Measurements from ENCODE around the gene LIMK2. TPM values are rescaled to one million over a fixed set of nuclear protein-coding genes. Genes with fewer than 3 reads are reported as not detected.
"Not testable (repeated sequence)": the region's sequence is repeated elsewhere in the genome, so short reads cannot be mapped to it uniquely, and the experiment has no call there.

The LIMK2 gene
- total RNA-seq, 2 experiments from 2014 or later, result 31.8 to 34.4 TPM

GRCh38 chr22:31211482-31211861 is 626 bp upstream of the LIMK2 start:
- peaks cover 49% of the 10 kb centered on the region for H3K4me1 Mint-ChIP-seq

GRCh38 chr22:31212783-31213629 is 908 bp downstream of the LIMK2 start:
- Mint-ChIP-seq H3K27ac (peak overlapping the region; percentile 80), H3K4me1 (peaks cover 47% of the 10 kb centered on the region), H3K27me3 (no peaks in the 10 kb centered on the region), H3K9me3 (ENCODE audit: low read depth) (no peaks in the 10 kb centered on the region), H3K4me3 (peak overlapping the region; percentile 85), H3K36me3 (ENCODE audit: low read depth) (peaks cover 11% of the 10 kb centered on the region)
- ChIA-PET POLR2A (interaction anchor here (0.6 to 1.5 kb wide), 8 partner anchors 13 to 964 kb away, joined by 3 to 4 read pairs (median 3); partner anchors contain the start of genes PIK3IP1 and RNF185), CTCF (interaction anchor here (0.6 to 6.1 kb wide), 17 partner anchors 10 to 579 kb away, joined by 3 to 39 read pairs (median 4); partner anchors contain the start of genes PIK3IP1 and SELENOM)
- ATAC-seq (no peak), DNase-seq (no peak)
- intact Hi-C loops (cut with DNase I, micrococcal nuclease), result loop anchor here (1.0 to 5.0 kb wide), 16 partner anchors 53 to 542 kb away; partner anchors contain the start of genes SELENOM (in 2 of the 2), DEPDC5 (in 1 of the 2), DRG1 (in 1 of the 2) and PIK3IP1 (in 1 of the 2)

More at GRCh38 chr22:31211482-31211861, 626 bp upstream of the LIMK2 start:
- ChIA-PET POLR2A (no interaction called here), CTCF (interaction anchor here (0.7 to 6.1 kb wide), 17 partner anchors 10 to 577 kb away, joined by 3 to 39 read pairs (median 4); partner anchors contain the start of gene PIK3IP1)
- intact Hi-C loops (cut with DNase I, micrococcal nuclease), result loop anchor here (5.0 kb wide), 4 partner anchors 66 to 286 kb away; partner anchors contain the start of genes PIK3IP1 (in 1 of the 2), SELENOM (in 1 of the 2) and SFI1 (in 1 of the 2)
- Mint-ChIP-seq H3K36me3 (ENCODE audit: low read depth) (peaks cover 11% of the 10 kb centered on the region), H3K9me3 (ENCODE audit: low read depth) (no peaks in the 10 kb centered on the region), H3K27me3 (no peaks in the 10 kb centered on the region), H3K4me3 (peak overlapping the region; percentile 85), H3K27ac (peak overlapping the region; percentile 92)
- ATAC-seq (no peak), DNase-seq (no peak)

- ATAC-seq, result no peak
- DNase-seq, result no peak
- Mint-ChIP-seq H3K4me1 (peaks cover 50% of the 10 kb centered on the region), H3K27me3 (no peaks in the 10 kb centered on the region), H3K4me3 (no peak overlapping the region), H3K9me3 (ENCODE audit: low read depth) (no peaks in the 10 kb centered on the region), H3K36me3 (ENCODE audit: low read depth) (peaks cover 9% of the 10 kb centered on the region), H3K27ac (no peak overlapping the region)
- CTCF ChIA-PET, result interaction anchor here (1.2 to 6.1 kb wide), 2 partner anchors 60 to 98 kb away, joined by 3 to 39 read pairs; no protein-coding TSS in a partner anchor
- POLR2A ChIA-PET, result no interaction called here
- intact Hi-C loops (cut with DNase I, micrococcal nuclease), result no loop called here
Measured at GRCh38 chr22:31215018-31215535, 3.0 kb downstream of the LIMK2 start.

- Mint-ChIP-seq H3K9me3 (ENCODE audit: low read depth) (no peaks in the 10 kb centered on the region), H3K27ac (peak overlapping the region; percentile 12)
Measured at GRCh38 chr22:31218565-31219262, 6.6 kb downstream of the LIMK2 start.

GRCh38 chr22:31221084-31221483 is 9.0 kb downstream of the LIMK2 start:
- DNase-seq (no peak), ATAC-seq (no peak)
- peaks cover 41% of the 10 kb centered on the region for H3K4me1 Mint-ChIP-seq
- ChIA-PET POLR2A (no interaction called here), CTCF (interaction anchor here (0.7 to 3.6 kb wide), 2 partner anchors 8 to 32 kb away, joined by 3 to 10 read pairs; partner anchors contain the start of gene LIMK2)
- no peak overlapping the region for H3K27ac Mint-ChIP-seq
- no peaks in the 10 kb centered on the region for H3K27me3 Mint-ChIP-seq
- no peak overlapping the region for H3K4me3 Mint-ChIP-seq
- H3K36me3 Mint-ChIP-seq (ENCODE audit: low read depth), result peaks cover 3% of the 10 kb centered on the region
- H3K9me3 Mint-ChIP-seq (ENCODE audit: low read depth), result no peaks in the 10 kb centered on the region
- intact Hi-C loops (cut with DNase I, micrococcal nuclease), result no loop called here

More at GRCh38 chr22:31218565-31219262, 6.6 kb downstream of the LIMK2 start:
- Mint-ChIP-seq H3K4me1 (peaks cover 47% of the 10 kb centered on the region), H3K4me3 (no peak overlapping the region), H3K36me3 (ENCODE audit: low read depth) (peaks cover 7% of the 10 kb centered on the region), H3K27me3 (no peaks in the 10 kb centered on the region)
- POLR2A ChIA-PET, result interaction anchor here (1.0 kb wide), 1 partner anchor 35 kb away, joined by 3 read pairs; no protein-coding TSS in a partner anchor
- CTCF ChIA-PET, result interaction anchor here (0.5 to 2.2 kb wide), 8 partner anchors 9 to 314 kb away, joined by 3 to 9 read pairs (median 6); partner anchors contain the start of gene PIK3IP1
- DNase-seq, result no peak
- no peak for ATAC-seq
- intact Hi-C loops (cut with DNase I, micrococcal nuclease), result no loop called here

- H3K4me3 Mint-ChIP-seq, result no peak overlapping the region
- intact Hi-C loops (cut with DNase I, micrococcal nuclease), result no loop called here
- H3K4me1 Mint-ChIP-seq, result peaks cover 33% of the 10 kb centered on the region
- CTCF ChIA-PET, result interaction anchor here (0.7 to 3.6 kb wide), 2 partner anchors 9 to 70 kb away, joined by 3 to 10 read pairs; partner anchors contain the start of gene LIMK2
- POLR2A ChIA-PET, result no interaction called here
- no peak overlapping the region for H3K27ac Mint-ChIP-seq
- H3K9me3 Mint-ChIP-seq (ENCODE audit: low read depth), result no peaks in the 10 kb centered on the region
- ATAC-seq (no peak), DNase-seq (no peak)
- no peaks in the 10 kb centered on the region for H3K27me3 Mint-ChIP-seq
- H3K36me3 Mint-ChIP-seq (ENCODE audit: low read depth), result peaks cover 6% of the 10 kb centered on the region
Measured at GRCh38 chr22:31222736-31223135, 10.6 kb downstream of the LIMK2 start.

GRCh38 chr22:31223786-31224191 is 11.7 kb downstream of the LIMK2 start:
- Mint-ChIP-seq H3K36me3 (ENCODE audit: low read depth) (peaks cover 8% of the 10 kb centered on the region), H3K4me1 (peaks cover 26% of the 10 kb centered on the region), H3K4me3 (no peak overlapping the region), H3K27me3 (no peaks in the 10 kb centered on the region), H3K9me3 (ENCODE audit: low read depth) (no peaks in the 10 kb centered on the region), H3K27ac (peak overlapping the region; percentile 15)
- ChIA-PET POLR2A (no interaction called here), CTCF (interaction anchor here (0.5 to 3.6 kb wide), 3 partner anchors 10 to 833 kb away, joined by 3 to 10 read pairs (median 3); partner anchors contain the start of gene LIMK2)
- no peak for ATAC-seq
- intact Hi-C loops (cut with DNase I, micrococcal nuclease), result no loop called here
- DNase-seq, result no peak

GRCh38 chr22:31224691-31225090 is 12.6 kb downstream of the LIMK2 start:
- POLR2A ChIA-PET; H3K9me3 Mint-ChIP-seq (ENCODE audit: low read depth): not testable (repeated sequence)

GRCh38 chr22:31227186-31227585 is 15.1 kb downstream of the LIMK2 start:
- H3K4me1 Mint-ChIP-seq, result peaks cover 44% of the 10 kb centered on the region
- H3K27me3 Mint-ChIP-seq, result no peaks in the 10 kb centered on the region
- CTCF ChIA-PET, result interaction anchor here (0.6 to 4.1 kb wide), 7 partner anchors 9 to 173 kb away, joined by 3 to 18 read pairs (median 4); partner anchors contain the start of gene LIMK2

More at GRCh38 chr22:31224691-31225090, 12.6 kb downstream of the LIMK2 start:
- peaks cover 36% of the 10 kb centered on the region for H3K4me1 Mint-ChIP-seq
- H3K36me3 Mint-ChIP-seq (ENCODE audit: low read depth); H3K27ac Mint-ChIP-seq; DNase-seq; intact Hi-C loops (cut with DNase I, micrococcal nuclease); H3K27me3 Mint-ChIP-seq; ATAC-seq; H3K4me3 Mint-ChIP-seq: not testable (repeated sequence)
- CTCF ChIA-PET, result interaction anchor here (0.5 to 3.6 kb wide), 3 partner anchors 9 to 408 kb away, joined by 3 to 10 read pairs (median 3); partner anchors contain the start of gene LIMK2

GRCh38 chr22:31229402-31230079 is 17.4 kb downstream of the LIMK2 start:
- intact Hi-C loops (cut with DNase I, micrococcal nuclease), result loop anchor here in 1 of 2 experiments (2.0 kb wide), 1 partner anchor 141 kb away; no protein-coding TSS in a partner anchor
- ATAC-seq (peak; percentile 47), DNase-seq (no peak)
- Mint-ChIP-seq H3K4me3 (no peak overlapping the region), H3K9me3 (ENCODE audit: low read depth) (no peaks in the 10 kb centered on the region), H3K36me3 (ENCODE audit: low read depth) (peaks cover 15% of the 10 kb centered on the region), H3K27me3 (no peaks in the 10 kb centered on the region), H3K27ac (peak overlapping the region; percentile 87), H3K4me1 (peaks cover 32% of the 10 kb centered on the region)
- CTCF ChIA-PET, result interaction anchor here (0.7 to 4.1 kb wide), 10 partner anchors 17 to 489 kb away, joined by 3 to 18 read pairs (median 5); partner anchors contain the start of genes LIMK2 and SELENOM
- POLR2A ChIA-PET, result no interaction called here

More at GRCh38 chr22:31227186-31227585, 15.1 kb downstream of the LIMK2 start:
- POLR2A ChIA-PET, result interaction anchor here (0.7 kb wide), 1 partner anchor 20 kb away, joined by 3 read pairs; no protein-coding TSS in a partner anchor
- Mint-ChIP-seq H3K36me3 (ENCODE audit: low read depth) (peaks cover 8% of the 10 kb centered on the region), H3K4me3 (no peak overlapping the region), H3K27ac (no peak overlapping the region), H3K9me3 (ENCODE audit: low read depth) (no peaks in the 10 kb centered on the region)
- ATAC-seq (no peak), DNase-seq (no peak)
- intact Hi-C loops (cut with DNase I, micrococcal nuclease), result no loop called here

Data from activated CD4-positive, alpha-beta T cell treated with anti-CD3 and anti-CD28 coated beads for 36 hours (primary cell).